ENCODE results near the gene PNRC2.
"Not testable (repeated sequence)": the region's sequence is repeated elsewhere in the genome, so short reads cannot be mapped to it uniquely, and the experiment has no call there.

PNRC2 gene

DNA sequence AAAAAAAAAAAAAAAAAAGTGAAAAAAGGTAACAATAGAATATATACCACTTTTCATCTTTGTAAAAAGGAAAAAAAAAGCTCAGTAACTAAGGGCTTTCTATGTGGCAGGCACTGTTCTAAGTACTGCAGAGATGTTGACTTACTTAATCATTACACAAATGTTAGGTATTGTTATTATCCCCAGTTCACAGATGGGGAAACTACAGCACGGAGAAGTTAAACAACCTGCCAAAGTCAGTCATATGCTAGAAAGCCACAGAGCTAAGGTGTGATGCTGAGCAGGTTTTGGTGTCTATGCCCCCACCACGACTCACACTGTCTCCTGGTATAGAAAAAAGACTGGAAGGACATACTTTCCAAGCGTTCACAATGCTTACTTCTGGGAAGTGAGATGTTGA lies 6.6 kb upstream of the PNRC2 start:
- no peak for DNase-seq (ENCODE audit: low spot score)

- no peak for DNase-seq (ENCODE audit: low spot score)
Observed at GRCh38 chr1:23957096-23957495, 2.5 kb upstream of the PNRC2 start.

- not testable (repeated sequence) for DNase-seq (ENCODE audit: low spot score)
Observed at GRCh38 chr1:23958040-23958809, 1.4 kb upstream of the PNRC2 start.

- DNase-seq (ENCODE audit: low spot score): peak; percentile 92
Observed at GRCh38 chr1:23958810-23959460, 693 bp upstream of the PNRC2 start.

GRCh38 chr1:23960291-23961020 lies 828 bp downstream of the PNRC2 start:
- DNase-seq (ENCODE audit: low spot score): peak; percentile 17

DNA sequence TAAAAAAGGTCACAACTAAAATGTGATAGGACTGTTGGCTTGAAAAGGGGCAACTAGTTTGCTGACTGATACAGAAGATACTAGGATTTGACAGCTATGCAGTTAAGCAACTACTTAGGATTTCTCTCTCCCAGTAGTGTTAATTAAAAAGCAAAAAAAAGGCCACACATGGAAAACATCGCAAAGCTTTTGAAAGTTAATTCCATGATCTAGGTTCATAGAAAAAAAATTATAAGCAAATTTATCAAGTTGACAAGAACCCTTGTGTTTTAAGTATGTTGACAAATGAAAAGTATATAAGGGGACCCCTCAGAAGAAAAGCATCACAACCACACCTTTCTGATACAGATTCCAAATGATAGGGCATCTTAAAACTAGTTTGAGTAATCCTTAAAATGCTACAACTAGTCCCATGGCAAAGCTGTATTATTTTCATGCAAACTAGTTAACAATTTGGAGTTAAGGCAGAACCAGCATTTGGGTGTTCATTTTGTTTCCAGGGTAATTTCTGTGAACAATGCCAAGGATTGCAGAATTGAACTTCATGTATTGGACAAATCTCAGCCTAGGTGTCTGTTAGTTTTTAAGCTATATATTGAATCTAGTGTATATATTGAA lies 4.1 kb downstream of the PNRC2 start:
- no peak for DNase-seq (ENCODE audit: low spot score)

- no peak for DNase-seq (ENCODE audit: low spot score)
Observed at GRCh38 chr1:23964235-23964668, 4.6 kb downstream of the PNRC2 start.

DNA sequence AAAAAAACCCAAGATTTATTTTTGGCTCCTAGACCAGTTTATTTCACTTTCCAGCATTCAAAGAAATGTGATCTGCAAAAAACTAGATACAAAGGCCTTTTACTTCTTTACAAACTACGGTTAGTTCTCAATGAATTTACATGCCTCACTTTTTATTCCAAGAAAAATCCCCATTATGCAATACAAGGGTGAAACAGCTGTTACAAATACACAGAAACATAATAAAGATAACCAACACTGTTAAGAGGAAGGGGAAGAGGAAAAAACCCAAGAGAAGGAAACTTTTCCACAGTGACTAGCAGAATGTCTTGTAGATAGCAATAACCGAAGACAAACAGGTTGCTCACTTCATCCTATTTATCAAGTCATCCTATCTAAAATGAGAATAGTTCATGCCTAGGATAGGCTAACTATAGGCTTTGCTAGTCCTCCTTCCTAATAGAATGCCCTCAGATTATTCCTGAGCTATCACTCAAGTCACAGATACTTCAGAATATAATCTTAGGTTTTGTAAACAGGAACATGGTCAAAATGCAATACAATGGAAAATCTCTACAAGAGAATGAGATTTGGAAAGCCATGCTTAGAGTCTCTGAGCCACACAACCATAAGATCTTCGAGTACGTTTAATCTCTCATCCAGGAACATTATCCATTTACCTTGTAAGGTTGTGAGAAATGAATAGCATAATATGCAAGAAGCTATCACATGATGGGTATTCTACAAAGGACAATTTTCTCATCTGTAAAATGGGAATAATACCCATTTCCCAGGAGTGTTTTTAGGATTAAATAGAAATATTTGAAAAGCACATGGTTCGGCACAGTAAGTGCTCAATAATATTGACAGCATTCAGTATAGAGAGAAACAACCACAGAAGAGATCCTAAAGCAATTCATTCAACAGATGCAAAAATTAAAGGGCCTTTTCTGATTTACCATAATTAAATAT lies 5.4 kb downstream of the PNRC2 start:
- no peak for DNase-seq (ENCODE audit: low spot score)

- no peak for DNase-seq (ENCODE audit: low spot score)
Observed at GRCh38 chr1:23966973-23967493, 7.4 kb downstream of the PNRC2 start.

DNA sequence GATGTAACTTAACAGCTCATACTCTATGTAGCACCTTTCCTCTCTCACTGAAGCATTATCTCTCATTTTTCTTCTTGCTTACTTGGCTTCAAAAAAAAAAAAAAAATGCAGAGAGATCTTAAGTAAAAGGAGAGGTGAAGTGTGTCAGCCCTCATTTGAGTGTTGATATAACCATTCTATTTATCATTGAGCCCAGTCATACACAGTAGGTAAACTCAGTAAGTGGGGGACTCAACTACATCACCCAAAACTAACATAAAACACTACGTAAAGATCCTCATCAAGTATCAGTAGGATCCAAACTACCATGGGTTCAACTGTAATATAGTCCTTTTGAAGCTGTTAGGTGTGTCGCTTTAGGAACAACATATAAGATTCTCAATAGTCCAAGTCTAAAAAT lies 8.2 kb downstream of the PNRC2 start:
- no peak for DNase-seq (ENCODE audit: low spot score)

GRCh38 chr1:23977187-23977853 lies 17.7 kb downstream of the PNRC2 start:
- DNase-seq (ENCODE audit: low spot score): no peak

- no peak for DNase-seq (ENCODE audit: low spot score)
Observed at GRCh38 chr1:23977854-23978191, 18.2 kb downstream of the PNRC2 start.

DNA sequence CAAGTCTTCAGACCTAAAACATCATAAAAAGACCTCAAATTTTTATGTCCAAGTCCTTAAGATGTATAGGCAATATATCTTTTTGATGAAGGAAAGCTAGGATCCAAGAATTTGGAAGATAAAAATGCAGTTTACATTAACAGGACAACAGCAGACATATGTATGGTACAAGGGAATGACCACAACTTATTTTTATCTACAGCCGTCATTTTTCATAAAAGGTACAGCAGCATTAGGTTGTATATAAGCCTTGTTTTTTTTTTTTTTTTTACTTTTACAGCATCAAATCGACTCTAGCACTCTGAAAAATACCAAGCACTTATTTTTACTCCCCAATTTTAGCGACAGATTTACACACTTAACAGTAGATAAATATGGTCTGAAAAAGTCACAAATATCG lies 19.2 kb downstream of the PNRC2 start:
- no peak for DNase-seq (ENCODE audit: low spot score)

DNA sequence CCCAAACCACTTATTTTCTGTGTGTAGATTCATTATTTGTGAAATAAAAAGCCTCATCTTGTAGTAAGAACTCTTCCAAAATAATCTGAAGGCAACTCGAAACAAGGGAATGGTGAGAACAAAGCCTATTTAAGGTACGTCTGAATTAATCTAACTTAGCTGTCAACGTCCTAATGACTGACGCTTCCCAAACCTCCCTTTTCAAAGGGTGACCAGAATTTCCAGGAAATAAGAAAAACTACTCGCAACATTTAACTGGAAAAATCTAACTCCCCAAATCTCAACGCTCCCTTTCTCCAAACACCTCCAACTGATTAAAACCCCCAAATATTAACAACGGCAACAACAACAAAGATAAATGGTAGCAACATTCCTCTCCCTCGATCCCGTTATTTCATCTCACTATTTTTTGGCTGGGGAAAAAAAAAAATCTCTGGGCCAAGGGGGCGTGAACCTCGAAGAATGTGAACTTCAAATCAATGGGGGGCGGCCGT lies 19.8 kb downstream of the PNRC2 start:
- no peak for DNase-seq (ENCODE audit: low spot score)

DNA sequence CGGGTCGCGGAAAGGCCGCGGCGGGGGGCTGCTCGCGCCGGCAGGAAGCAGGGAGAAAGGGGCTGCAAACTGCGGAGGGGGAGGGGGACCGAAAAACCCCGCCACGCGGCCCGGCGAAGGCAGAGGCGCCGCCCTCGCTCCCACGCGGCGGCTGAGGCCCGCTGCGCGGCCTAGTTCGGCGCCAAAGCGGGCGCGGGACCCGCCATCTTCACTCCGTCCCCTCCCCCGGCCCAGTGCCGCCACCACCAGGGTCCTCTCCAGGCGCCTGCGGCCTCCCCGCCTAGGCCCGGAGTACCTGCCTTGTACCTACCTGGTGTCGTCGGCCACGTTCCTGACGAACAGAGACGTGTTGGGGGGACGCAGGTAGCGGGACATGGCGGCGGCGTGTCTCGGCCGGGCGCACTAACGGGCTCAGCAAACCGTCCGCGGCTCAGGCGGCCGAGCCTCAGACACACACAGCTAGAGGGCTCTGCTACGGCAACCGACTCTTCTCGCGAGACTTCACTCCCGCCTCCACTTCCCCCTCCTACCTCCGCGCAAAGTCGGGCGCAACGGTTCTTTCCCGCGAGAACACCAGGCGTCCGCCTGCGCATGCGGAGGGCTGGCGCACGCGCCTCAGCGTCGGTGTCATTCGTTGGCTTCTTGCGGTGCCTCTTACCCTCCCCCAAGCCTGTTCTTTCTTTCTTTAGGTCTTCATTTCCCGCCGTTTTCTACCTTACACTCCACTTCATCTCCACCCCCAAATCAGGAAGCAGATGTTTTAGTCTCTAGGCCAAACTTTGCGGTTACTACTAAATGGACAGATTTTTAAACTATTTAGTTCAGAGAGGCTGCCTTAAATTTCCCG lies 20.5 kb downstream of the PNRC2 start, which contains the start of gene SRSF10:
Gene SRSF10 (minus strand): TSS at position 447 of the 847 bp plus-strand sequence. CDS start 72 bp downstream, at position 375.
- DNase-seq (ENCODE audit: low spot score): peak; percentile 99

GRCh38 chr1:23980728-23981070 lies 21.1 kb downstream of the PNRC2 start:
- peak; percentile 26 for DNase-seq (ENCODE audit: low spot score)

DNA sequence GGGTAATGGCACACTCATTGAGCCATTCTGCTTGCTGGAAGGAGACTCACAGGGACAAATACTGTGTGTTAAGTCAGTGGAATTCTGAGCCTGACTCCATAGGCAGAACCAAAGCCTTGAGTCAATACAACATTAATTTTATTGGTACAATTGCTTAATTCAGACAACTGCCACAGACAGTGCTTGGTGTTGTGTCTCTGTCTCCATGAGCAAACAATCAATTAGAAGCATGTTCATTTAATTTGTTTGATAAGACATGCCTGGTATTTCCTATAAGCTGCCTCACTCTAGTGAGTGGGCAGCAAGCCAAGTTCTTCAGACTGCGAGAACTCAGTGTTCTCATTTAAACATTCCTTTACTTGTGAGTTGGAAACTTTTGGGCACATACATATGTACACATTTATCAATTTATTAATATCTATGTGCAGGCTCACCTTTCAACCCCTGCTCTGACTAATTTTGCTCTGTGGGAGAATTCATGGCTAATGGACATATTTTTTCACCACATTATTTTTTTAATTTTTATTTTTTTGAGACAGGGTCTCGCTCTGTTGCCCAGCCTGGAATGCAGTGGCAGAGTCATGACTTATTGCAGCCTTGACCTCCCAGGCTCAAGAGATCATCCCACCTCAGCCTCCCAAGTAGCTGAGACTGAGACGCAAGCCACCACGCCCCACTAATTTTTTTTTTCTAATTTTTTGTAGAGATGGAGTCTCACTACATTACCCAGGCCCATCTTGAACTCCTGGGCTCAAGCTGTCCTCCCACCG lies 25.0 kb downstream of the PNRC2 start:
- no peak for DNase-seq (ENCODE audit: low spot score)

- DNase-seq (ENCODE audit: low spot score): not testable (repeated sequence)
Observed at GRCh38 chr1:23987038-23987437, 27.4 kb downstream of the PNRC2 start.

DNA sequence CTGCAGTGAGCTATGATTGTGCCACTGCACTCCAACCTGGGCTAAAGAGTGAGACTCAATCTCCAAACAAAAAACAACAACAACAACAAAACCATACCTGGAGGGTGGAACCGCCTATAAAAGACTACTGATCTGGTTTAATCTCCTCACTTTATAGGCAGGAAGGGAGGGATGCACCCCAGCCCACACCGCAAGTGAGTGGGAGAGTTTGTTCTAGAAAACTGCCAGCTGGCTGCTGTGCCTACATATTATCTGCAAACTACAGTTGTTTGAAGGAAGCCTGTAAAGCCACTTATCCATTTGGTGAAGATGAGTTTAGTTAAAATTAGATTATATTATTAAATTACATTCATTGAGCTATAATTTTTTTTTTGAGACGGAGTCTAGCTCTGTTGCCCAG lies 29.6 kb downstream of the PNRC2 start:
- DNase-seq (ENCODE audit: low spot score): no peak

Measured in CD4-positive, alpha-beta T cell treated with Interleukin-15 for 4 hours (primary cell).